ENCODE measurements around the gene SPRED1. TPM values are rescaled to one million over a fixed set of nuclear protein-coding genes. Genes with fewer than 3 reads are reported as not detected.

SPRED1 gene
- total and polyA plus RNA-seq, 2 of the 13 experiments (the other 11 are each of a cell fraction or from before 2014, with no cell fraction given), result 3.8 to 9.6 TPM

DNA sequence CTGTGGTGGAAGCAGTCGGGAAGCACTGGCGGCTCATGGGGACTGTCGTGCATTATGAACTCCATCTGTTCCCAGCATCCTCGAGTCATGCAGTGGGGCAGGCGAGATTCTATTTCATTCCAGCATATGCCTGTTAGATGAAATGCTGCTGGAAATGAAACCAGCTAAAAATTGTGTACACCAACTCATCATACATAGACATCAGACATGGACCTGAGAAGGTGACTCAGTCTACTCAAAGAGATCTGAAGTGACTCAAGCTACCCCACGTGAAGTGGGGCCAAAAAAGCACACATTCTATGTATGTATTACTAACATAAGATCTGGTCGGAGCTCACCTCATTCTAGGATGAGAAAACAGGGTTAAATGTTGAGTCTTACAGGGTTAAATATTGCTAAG, 153.8 kb downstream of the SPRED1 start:
- FAIRE-seq (no peak), DNase-seq (ENCODE audit: low spot score) (no peak), ATAC-seq (no peak)
- Histone ChIP-seq H3K9ac (ENCODE audit: insufficient read depth, low read depth, low read length) (no peak overlapping the region), H3K9me3 (ENCODE audit: low read length) (no peaks in the 10 kb centered on the region), H4K20me1 (ENCODE audit: insufficient read depth, low read length) (no peaks in the 10 kb centered on the region), H3K4me2 (ENCODE audit: low read depth, low read length) (no peak overlapping the region), H2AFZ (ENCODE audit: low read length) (no peak overlapping the region), H3K79me2 (ENCODE audit: insufficient read depth, low read length) (no peaks in the 10 kb centered on the region), H3K4me3 (replicated peaks in 1 of 3; ENCODE audit: insufficient read depth in 1 of 3, low read depth in 2 of 3, low read length in 3 of 3) (no peak overlapping the region), H3K27me3 (ENCODE audit: control insufficient read depth in 1 of 2, insufficient read depth in 2 of 2, low read length in 2 of 2) (no peaks in the 10 kb centered on the region; a peak in 1 of 5 replicates), H3K27ac (ENCODE audit: extremely low read length, insufficient read depth, low read length) (no peak overlapping the region), H3K4me1 (ENCODE audit: insufficient read depth, low read length) (no peaks in the 10 kb centered on the region), H3K36me3 (replicated peaks in 1 of 2; ENCODE audit: control insufficient read depth in 1 of 2, insufficient read depth in 2 of 2, low read length in 2 of 2) (no peaks in the 10 kb centered on the region)
- WGBS (ENCODE audit: low lambda C conversion rate), result 0% methylated on average over 7 of the region's 7 CpGs
- intact Hi-C loops (cut with micrococcal nuclease; ENCODE audit: unreplicated experiment), result no loop called here
- POLR2A ChIA-PET, result no interaction called here
- CTCF ChIA-PET (ENCODE audit: low intra/inter-chr PET ratio, low total read pairs), result no interaction called here
- TF ChIP-seq ZNF282 (IDR thresholded peaks at IDR 0.05; ENCODE audit: partially characterized antibody), result no peak
- no peak for TF ChIP-seq ZNF619 (CRISPR knock-in tag; IDR thresholded peaks at IDR 0.05)
- TF ChIP-seq GATAD2A (CRISPR knock-in tag; IDR thresholded peaks at IDR 0.05), result no peak
- no peak for TF ChIP-seq GFI1 (CRISPR knock-in tag; IDR thresholded peaks at IDR 0.05; ENCODE audit: borderline replicate concordance)
- TF ChIP-seq XBP1 (CRISPR knock-in tag; IDR thresholded peaks at IDR 0.05), result no peak
- in situ Hi-C loops (cut with HindIII; ENCODE audit: extremely low pct_ligation_motif_present, low pct_unique_long_range_greater_than_20kb), result no loop called here
- no TSS peak for BruUV-seq (replicated peaks)

Other genes with a start within 250 kb of the SPRED1 start
- 4.7 and 8.1 TPM in 2 replicates for gene FAM98B, start 201.3 kb downstream of the SPRED1 start, total RNA-seq (2016; rRNA removed; fragmentation: Illumina TruSeq; extraction: Trizol)
- 3.7 and 4.0 TPM in 2 replicates for gene FAM98B, start 201.3 kb downstream of the SPRED1 start, polyA plus RNA-seq (2011; rRNA removed)

Measured in HepG2 (cell line).